Cardiac muscle cell (in vitro differentiated cells and primary cell): ENCODE results near the gene MIDN. TPM values are rescaled to one million over a fixed set of nuclear protein-coding genes. Genes with fewer than 3 reads are reported as not detected.

ENCODE experiments used
- DNase-seq, 2 donors: peaks; one replicate each; pipeline versions ENCODE4 v3.0.0 to v3.0.0-alpha.2; 2010 to 2017; ENCODE audit warnings: low read depth in 1 of 2, low spot score in 1 of 2
- H3K27ac ChIP-seq: fragments of 200-600 bp; sonication (generic); 2 replicates; pipeline ENCODE4 v1.5.1; 2016
- H3K27me3 ChIP-seq: fragments of 200-600 bp; sonication (generic); 2 replicates; pipeline ENCODE4 v1.6.0; 2016; ENCODE audit warnings: control low read depth
- H3K36me3 ChIP-seq: fragments of 200-600 bp; sonication (generic); 2 replicates; pipeline ENCODE4 v1.5.1; 2016; ENCODE audit warnings: control low read depth
- H3K4me1 ChIP-seq: fragments of 200-600 bp; sonication (generic); 2 replicates; pipeline ENCODE4 v1.8.1; 2017; ENCODE audit warnings: low read depth, mild to moderate bottlenecking, mixed run types
- H3K4me3 ChIP-seq: fragments of 200-600 bp; sonication (generic); 2 replicates; pipeline ENCODE4 v1.5.1; 2016; ENCODE audit warnings: mild to moderate bottlenecking
- H3K9me3 ChIP-seq: fragments of 200-600 bp; sonication (generic); 2 replicates; pipeline ENCODE4 v1.5.1; 2017; ENCODE audit warnings: low read depth, mild to moderate bottlenecking, control low read depth
- CTCF ChIP-seq: IDR thresholded peaks from 2 replicates; pipeline ENCODE4 v1.5.1; 2012; ENCODE audit warnings: low read depth, mild to moderate bottlenecking, low read length
- polyA plus RNA-seq: library from polyadenylated mRNA; unstranded; fragments of >200 nt; fragmentation: Nextera tagmentation; extraction: Ambion mirVana; gene quantifications from 2 replicates; pipeline ENCODE4 v1.2.1, GENCODE V29; 2016
- total RNA-seq: library from RNA; depleted of rRNA; stranded (reverse); fragments of >200 nt; gene quantifications from 2 replicates; pipeline ENCODE4 v1.2.3, GENCODE V29; 2016

Gene MIDN
- total and polyA plus RNA-seq, 2 experiments from 2014 or later = 58.1 to 89.2 TPM

GRCh38 chr19:1275976-1276627 is 27.7 kb downstream of the MIDN start:
- H3K36me3 ChIP-seq = peaks cover 41% of the 10 kb centered on the region
- TF ChIP-seq CTCF = no peak
- peak overlapping the region; percentile 62 for H3K4me3 ChIP-seq
- peaks cover 9% of the 10 kb centered on the region for H3K4me1 ChIP-seq
- peak overlapping the region; percentile 98 for H3K27ac ChIP-seq
- no peaks in the 10 kb centered on the region for H3K9me3 ChIP-seq
- no peaks in the 10 kb centered on the region for H3K27me3 ChIP-seq
- no peak for DNase-seq

GRCh38 chr19:1276628-1277022 is 28.2 kb downstream of the MIDN start:
- H3K9me3 ChIP-seq = no peaks in the 10 kb centered on the region
- DNase-seq = no peak
- peaks cover 9% of the 10 kb centered on the region for H3K4me1 ChIP-seq
- no peak for TF ChIP-seq CTCF
- H3K27ac ChIP-seq = no peak overlapping the region
- H3K27me3 ChIP-seq = no peaks in the 10 kb centered on the region
- no peak overlapping the region for H3K4me3 ChIP-seq
- peaks cover 37% of the 10 kb centered on the region for H3K36me3 ChIP-seq

DNA sequence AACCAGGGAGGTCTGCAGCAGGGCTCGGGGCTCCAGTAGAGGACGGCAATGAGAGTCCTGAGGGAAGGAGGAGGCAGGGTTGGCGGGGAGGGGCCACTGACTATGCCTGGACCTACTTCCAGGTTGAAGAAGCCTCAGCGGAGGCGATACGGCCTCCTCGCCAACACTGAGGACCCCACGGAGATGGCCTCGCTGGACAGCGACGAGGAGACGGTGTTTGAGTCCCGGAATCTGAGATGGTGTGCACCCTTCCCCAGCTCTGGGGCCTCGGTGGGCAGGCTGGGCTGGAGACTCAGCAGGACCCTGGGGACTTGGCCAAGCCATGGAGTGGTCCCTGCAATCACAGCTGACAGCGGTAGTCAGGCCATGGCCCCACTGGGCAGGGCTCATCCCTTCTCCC is 28.7 kb downstream of the MIDN start:
- Histone ChIP-seq H3K4me1 (peaks cover 9% of the 10 kb centered on the region), H3K9me3 (no peaks in the 10 kb centered on the region), H3K36me3 (peaks cover 32% of the 10 kb centered on the region), H3K27me3 (no peaks in the 10 kb centered on the region), H3K4me3 (no peak overlapping the region), H3K27ac (no peak overlapping the region)
- DNase-seq = no peak
- no peak for TF ChIP-seq CTCF

GRCh38 chr19:1278074-1278473 is 29.7 kb downstream of the MIDN start:
- H3K9me3 ChIP-seq = no peaks in the 10 kb centered on the region
- H3K4me1 ChIP-seq = peaks cover 9% of the 10 kb centered on the region
- H3K27me3 ChIP-seq = no peaks in the 10 kb centered on the region
- H3K36me3 ChIP-seq = peaks cover 22% of the 10 kb centered on the region
- no peak overlapping the region for H3K27ac ChIP-seq
- no peak overlapping the region for H3K4me3 ChIP-seq
- no peak for TF ChIP-seq CTCF
- DNase-seq = no peak

- Histone ChIP-seq H3K36me3 (peaks cover 14% of the 10 kb centered on the region), H3K27me3 (no peaks in the 10 kb centered on the region), H3K9me3 (no peaks in the 10 kb centered on the region), H3K4me3 (no peak overlapping the region), H3K27ac (no peak overlapping the region), H3K4me1 (peaks cover 9% of the 10 kb centered on the region)
- no peak for DNase-seq
- TF ChIP-seq CTCF = no peak
Observed at GRCh38 chr19:1278713-1279660, 30.6 kb downstream of the MIDN start.
